WERI-Rb-1 (cell line): ENCODE results near the gene TECPR2.

Experiments used
- DNase-seq: peaks from one replicate; pipeline ENCODE4 v3.0.0-alpha.2; 2020
- H3K27ac ChIP-seq: fragments of 250-450 bp; sonication (Bioruptor Pico); 2 replicates; pipeline ENCODE4 v1.5.1; 2020; ENCODE audit warnings: mild to moderate bottlenecking, moderate library complexity
- H3K27me3 ChIP-seq: fragments of 250-450 bp; sonication (Bioruptor Pico); 2 replicates; pipeline ENCODE4 v1.5.1; 2021; ENCODE audit warnings: mild to moderate bottlenecking, low read depth, moderate library complexity; ENCODE audit not compliant: insufficient read depth, severe bottlenecking
- H3K36me3 ChIP-seq: fragments of 250-450 bp; sonication (Bioruptor Pico); 2 replicates; pipeline ENCODE4 v1.5.1; 2020; ENCODE audit warnings: mild to moderate bottlenecking, moderate library complexity
- H3K4me3 ChIP-seq: 2 replicates; pipeline ENCODE4 v1.5.1; 2011; ENCODE audit warnings: low read depth, mild to moderate bottlenecking, control low read depth, low read length
- H3K9me3 ChIP-seq: fragments of 250-450 bp; sonication (Bioruptor Pico); 2 replicates; pipeline ENCODE4 v1.5.1; 2021; ENCODE audit warnings: mild to moderate bottlenecking, moderate library complexity; ENCODE audit not compliant: severe bottlenecking
- CTCF ChIP-seq: IDR thresholded peaks from 2 replicates; pipeline ENCODE4 v1.5.1; 2011; ENCODE audit warnings: low read depth, mild to moderate bottlenecking, control low read depth, inconsistent platforms, low read length

The TECPR2 gene

GRCh38 chr14:102461490-102462338, 99.0 kb downstream of the TECPR2 start:
- H3K27ac ChIP-seq = no peak overlapping the region
- H3K36me3 ChIP-seq = no peaks in the 10 kb centered on the region
- no peaks in the 10 kb centered on the region for H3K9me3 ChIP-seq
- no peak for TF ChIP-seq CTCF
- H3K4me3 ChIP-seq = no peak overlapping the region
- H3K27me3 ChIP-seq = no peaks in the 10 kb centered on the region
- DNase-seq = no peak

GRCh38 chr14:102462391-102462790, 99.7 kb downstream of the TECPR2 start:
- Histone ChIP-seq H3K9me3 (no peaks in the 10 kb centered on the region), H3K27me3 (no peaks in the 10 kb centered on the region), H3K27ac (no peak overlapping the region), H3K4me3 (no peak overlapping the region), H3K36me3 (no peaks in the 10 kb centered on the region)
- no peak for DNase-seq
- TF ChIP-seq CTCF = no peak

GRCh38 chr14:102464006-102464405, 101.3 kb downstream of the TECPR2 start:
- TF ChIP-seq CTCF = no peak
- Histone ChIP-seq H3K36me3 (no peaks in the 10 kb centered on the region), H3K9me3 (no peaks in the 10 kb centered on the region), H3K27me3 (no peaks in the 10 kb centered on the region), H3K27ac (no peak overlapping the region), H3K4me3 (no peak overlapping the region)
- DNase-seq = no peak

GRCh38 chr14:102464846-102465341, 102.2 kb downstream of the TECPR2 start:
- no peak for TF ChIP-seq CTCF
- Histone ChIP-seq H3K4me3 (no peak overlapping the region), H3K27ac (no peak overlapping the region), H3K9me3 (no peaks in the 10 kb centered on the region), H3K27me3 (no peaks in the 10 kb centered on the region), H3K36me3 (no peaks in the 10 kb centered on the region)
- no peak for DNase-seq

GRCh38 chr14:102469261-102469660, 106.5 kb downstream of the TECPR2 start:
- TF ChIP-seq CTCF = no peak
- Histone ChIP-seq H3K36me3 (no peaks in the 10 kb centered on the region), H3K27ac (no peak overlapping the region)

More at GRCh38 chr14:102469261-102469660, 106.5 kb downstream of the TECPR2 start:
- Histone ChIP-seq H3K4me3 (no peak overlapping the region), H3K27me3 (no peaks in the 10 kb centered on the region), H3K9me3 (no peaks in the 10 kb centered on the region)
- no peak for DNase-seq
